Mammary epithelial cell (primary cell): ENCODE data around the gene MT4.

Experiments
- CTCF ChIP-seq, 2 donors: IDR thresholded peaks in 1 of 2; conservative IDR thresholded peaks in 1 of 2; 2 replicates each; pipeline ENCODE4 v1.5.1; 2011 to 2012; ENCODE audit warnings: inconsistent platforms in 2 of 2, low read length in 2 of 2, mild to moderate bottlenecking in 2 of 2, control low read depth in 1 of 2, low read depth in 1 of 2; ENCODE audit not compliant: insufficient read depth in 1 of 2; ENCODE audit errors: extremely low read depth in 1 of 2
- EZH2 ChIP-seq: IDR thresholded peaks from 2 replicates; pipeline ENCODE4 v1.6.1; 2012; ENCODE audit warnings: low read length, inconsistent platforms, borderline replicate concordance

- TF ChIP-seq CTCF (conservative IDR thresholded peaks at IDR 0.05 in 1 of 2, IDR thresholded peaks at IDR 0.05 in 1 of 2; ENCODE audit: extremely low read depth in 1 of 2, insufficient read depth in 1 of 2, low read depth in 1 of 2, low read length in 2 of 2) (no peak), EZH2 (no peak)
Measured at GRCh38 chr16:56615353-56615752, 50.5 kb downstream of the MT4 start.
